Left lobe of liver (tissue), 2 donors: ENCODE results near the gene ZBTB40. TPM values are rescaled to one million over a fixed set of nuclear protein-coding genes. Genes with fewer than 3 reads are reported as not detected.

Source experiments
- ATAC-seq: fragments of 200-7000 bp; cut with Tn5 transposase; one replicate; pipeline ENCODE4 v1.9.1; 2020; ENCODE audit warnings: mild to moderate bottlenecking, moderate library complexity
- DNase-seq: peaks from one replicate; pipeline ENCODE4 v3.0.0-alpha.2; 2020; ENCODE audit warnings: low spot score
- total RNA-seq: library from RNA; stranded (reverse); gene quantifications from one replicate; pipeline ENCODE4 v1.2.1, GENCODE V29; 2021
- donor health status: DM: no; HTN: no; CAD: no; lungs with moderate emphysema.
- donor health status: DM: no; HTN: yes; CAD: no.

The ZBTB40 gene
- total RNA-seq, 1 donor from 2014 or later = 6.7 TPM

- ATAC-seq (no peak), DNase-seq (no peak)
Observed at GRCh38 chr1:22553104-22553880, 101.6 kb downstream of the ZBTB40 start.

GRCh38 chr1:22553991-22554522 is 102.4 kb downstream of the ZBTB40 start:
- DNase-seq (no peak), ATAC-seq (no peak)

- DNase-seq (no peak), ATAC-seq (no peak)
Observed at GRCh38 chr1:22555371-22555656, 103.7 kb downstream of the ZBTB40 start.

GRCh38 chr1:22556391-22557104 is 104.9 kb downstream of the ZBTB40 start:
- ATAC-seq (peak; percentile 44), DNase-seq (no peak)

GRCh38 chr1:22557341-22557950 is 105.8 kb downstream of the ZBTB40 start:
- ATAC-seq (no peak), DNase-seq (no peak)

GRCh38 chr1:22562584-22563583 is 111.2 kb downstream of the ZBTB40 start, which contains the start of gene EPHA8:
EPHA8 (plus strand) TSS chr1:22563489; CDS start chr1:22563636, 147 bp downstream.
- no peak for DNase-seq

GRCh38 chr1:22563671-22564602 is 112.3 kb downstream of the ZBTB40 start:
- no peak for ATAC-seq
- DNase-seq = no peak

More at GRCh38 chr1:22562584-22563583, 111.2 kb downstream of the ZBTB40 start, which contains the start of gene EPHA8:
- no peak for ATAC-seq

- ATAC-seq (no peak), DNase-seq (no peak)
Observed at GRCh38 chr1:22566161-22566560, 114.5 kb downstream of the ZBTB40 start.

GRCh38 chr1:22567197-22567596 is 115.5 kb downstream of the ZBTB40 start:
- ATAC-seq = no peak
- no peak for DNase-seq

- ATAC-seq (no peak), DNase-seq (no peak)
Observed at GRCh38 chr1:22567994-22568393, 116.3 kb downstream of the ZBTB40 start.

GRCh38 chr1:22569269-22569668 is 117.6 kb downstream of the ZBTB40 start:
- DNase-seq (no peak), ATAC-seq (no peak)

- no peak for ATAC-seq
- no peak for DNase-seq
Observed at GRCh38 chr1:22570140-22570909, 118.7 kb downstream of the ZBTB40 start.

GRCh38 chr1:22572818-22573217 is 121.2 kb downstream of the ZBTB40 start:
- ATAC-seq (no peak), DNase-seq (no peak)

- DNase-seq (no peak), ATAC-seq (no peak)
Observed at GRCh38 chr1:22573237-22573636, 121.6 kb downstream of the ZBTB40 start.

GRCh38 chr1:22575532-22576149 is 124.0 kb downstream of the ZBTB40 start:
- DNase-seq (no peak), ATAC-seq (no peak)

- no peak for ATAC-seq
- DNase-seq = no peak
Observed at GRCh38 chr1:22576150-22576544, 124.5 kb downstream of the ZBTB40 start.

GRCh38 chr1:22576617-22577016 is 125.0 kb downstream of the ZBTB40 start:
- ATAC-seq (no peak), DNase-seq (no peak)

GRCh38 chr1:22578732-22579361 is 127.2 kb downstream of the ZBTB40 start:
- ATAC-seq (no peak), DNase-seq (no peak)
